ENCODE measurements around the gene SEC62. TPM values are rescaled to one million over a fixed set of nuclear protein-coding genes. Genes with fewer than 3 reads are reported as not detected.
"Not testable (repeated sequence)": the region's sequence is repeated elsewhere in the genome, so short reads cannot be mapped to it uniquely, and the experiment has no call there.

Gene SEC62
- total RNA-seq, 3 donors from 2014 or later = 55.1 to 101 (median 56.1) TPM

- intact Hi-C loops (cut with DNase I; ENCODE audit: low total_unique reads) = no loop called here
- TF ChIP-seq CTCF (IDR thresholded peaks at IDR 0.05) (no peak), POLR2AphosphoS5 (IDR thresholded peaks at IDR 0.05) (no peak), POLR2A (IDR thresholded peaks at IDR 0.05) (no peak)
- no peak for DNase-seq (ENCODE audit: low spot score in 2 of 2)
- H3K4me1 ChIP-seq = no peaks in the 10 kb centered on the region
- H3K27me3 ChIP-seq = no peaks in the 10 kb centered on the region
- H3K36me3 ChIP-seq = no peaks in the 10 kb centered on the region
- no peaks in the 10 kb centered on the region for H3K9me3 ChIP-seq
- no peak overlapping the region for H3K4me3 ChIP-seq
- no peak overlapping the region for H3K27ac ChIP-seq
These were observed 37.3 kb downstream of the SEC62 start for GRCh38 chr3:170003881-170004356.

- no peaks in the 10 kb centered on the region for H3K4me1 ChIP-seq
- no peak for DNase-seq (ENCODE audit: low spot score in 2 of 2)
- H3K27me3 ChIP-seq = no peaks in the 10 kb centered on the region
- no peaks in the 10 kb centered on the region for H3K9me3 ChIP-seq
- H3K36me3 ChIP-seq = no peaks in the 10 kb centered on the region
- no peak overlapping the region for H3K27ac ChIP-seq
- TF ChIP-seq CTCF (IDR thresholded peaks at IDR 0.05) = no peak
- no peak for TF ChIP-seq POLR2AphosphoS5 (IDR thresholded peaks at IDR 0.05)
- TF ChIP-seq POLR2A (IDR thresholded peaks at IDR 0.05) = no peak
- H3K4me3 ChIP-seq = no peak overlapping the region
- intact Hi-C loops (cut with DNase I; ENCODE audit: low total_unique reads) = no loop called here
These were observed 40.5 kb downstream of the SEC62 start for GRCh38 chr3:170007031-170007663.

GRCh38 chr3:170010498-170010897 is 43.9 kb downstream of the SEC62 start:
- Histone ChIP-seq H3K4me1 (no peaks in the 10 kb centered on the region), H3K4me3 (no peak overlapping the region), H3K9me3 (no peaks in the 10 kb centered on the region), H3K27ac (no peak overlapping the region), H3K36me3 (no peaks in the 10 kb centered on the region), H3K27me3 (no peaks in the 10 kb centered on the region)
- TF ChIP-seq POLR2A (IDR thresholded peaks at IDR 0.05) (no peak), CTCF (IDR thresholded peaks at IDR 0.05) (no peak), POLR2AphosphoS5 (IDR thresholded peaks at IDR 0.05) (no peak)
- DNase-seq (ENCODE audit: low spot score in 2 of 2) = no peak
- intact Hi-C loops (cut with DNase I; ENCODE audit: low total_unique reads) = no loop called here

- intact Hi-C loops (cut with DNase I; ENCODE audit: low total_unique reads) = loop anchor here (2.0 kb wide), 1 partner anchor 24 kb away; no protein-coding TSS in a partner anchor
- no peaks in the 10 kb centered on the region for H3K4me1 ChIP-seq
- no peaks in the 10 kb centered on the region for H3K36me3 ChIP-seq
- H3K27ac ChIP-seq = no peak overlapping the region
- no peak overlapping the region for H3K4me3 ChIP-seq
- no peaks in the 10 kb centered on the region for H3K27me3 ChIP-seq
- no peak for DNase-seq (ENCODE audit: low spot score in 2 of 2)
- H3K9me3 ChIP-seq = no peaks in the 10 kb centered on the region
- TF ChIP-seq CTCF (IDR thresholded peaks at IDR 0.05) = no peak
- no peak for TF ChIP-seq POLR2A (IDR thresholded peaks at IDR 0.05)
- no peak for TF ChIP-seq POLR2AphosphoS5 (IDR thresholded peaks at IDR 0.05)
These were observed 46.2 kb downstream of the SEC62 start for GRCh38 chr3:170012683-170013400.

GRCh38 chr3:170016057-170016456 is 49.5 kb downstream of the SEC62 start:
- no peak overlapping the region for H3K4me3 ChIP-seq
- H3K4me1 ChIP-seq = no peaks in the 10 kb centered on the region
- intact Hi-C loops (cut with DNase I; ENCODE audit: low total_unique reads) = no loop called here
- H3K27me3 ChIP-seq = no peaks in the 10 kb centered on the region
- H3K36me3 ChIP-seq = no peaks in the 10 kb centered on the region
- no peak for DNase-seq (ENCODE audit: low spot score in 2 of 2)
- no peaks in the 10 kb centered on the region for H3K9me3 ChIP-seq
- TF ChIP-seq POLR2A (IDR thresholded peaks at IDR 0.05) (no peak), POLR2AphosphoS5 (IDR thresholded peaks at IDR 0.05) (no peak), CTCF (IDR thresholded peaks at IDR 0.05) (no peak)
- H3K27ac ChIP-seq = no peak overlapping the region

- intact Hi-C loops (cut with DNase I; ENCODE audit: low total_unique reads); H3K27me3 ChIP-seq; H3K36me3 ChIP-seq; H3K9me3 ChIP-seq; H3K4me3 ChIP-seq; H3K4me1 ChIP-seq; H3K27ac ChIP-seq; DNase-seq (ENCODE audit: low spot score in 2 of 2): not testable (repeated sequence)
These were observed 52.7 kb downstream of the SEC62 start for GRCh38 chr3:170019306-170019705.

All from breast epithelium (tissue), 4 donors.